Measurements from ENCODE around the gene CLCNKA. TPM values are rescaled to one million over a fixed set of nuclear protein-coding genes. Genes with fewer than 3 reads are reported as not detected.
A peak's percentile ranks its signal among the peaks of the same experiment; 100 is the strongest.

CLCNKA gene
- total RNA-seq, 1 donor from 2014 or later, result not detected

DNA sequence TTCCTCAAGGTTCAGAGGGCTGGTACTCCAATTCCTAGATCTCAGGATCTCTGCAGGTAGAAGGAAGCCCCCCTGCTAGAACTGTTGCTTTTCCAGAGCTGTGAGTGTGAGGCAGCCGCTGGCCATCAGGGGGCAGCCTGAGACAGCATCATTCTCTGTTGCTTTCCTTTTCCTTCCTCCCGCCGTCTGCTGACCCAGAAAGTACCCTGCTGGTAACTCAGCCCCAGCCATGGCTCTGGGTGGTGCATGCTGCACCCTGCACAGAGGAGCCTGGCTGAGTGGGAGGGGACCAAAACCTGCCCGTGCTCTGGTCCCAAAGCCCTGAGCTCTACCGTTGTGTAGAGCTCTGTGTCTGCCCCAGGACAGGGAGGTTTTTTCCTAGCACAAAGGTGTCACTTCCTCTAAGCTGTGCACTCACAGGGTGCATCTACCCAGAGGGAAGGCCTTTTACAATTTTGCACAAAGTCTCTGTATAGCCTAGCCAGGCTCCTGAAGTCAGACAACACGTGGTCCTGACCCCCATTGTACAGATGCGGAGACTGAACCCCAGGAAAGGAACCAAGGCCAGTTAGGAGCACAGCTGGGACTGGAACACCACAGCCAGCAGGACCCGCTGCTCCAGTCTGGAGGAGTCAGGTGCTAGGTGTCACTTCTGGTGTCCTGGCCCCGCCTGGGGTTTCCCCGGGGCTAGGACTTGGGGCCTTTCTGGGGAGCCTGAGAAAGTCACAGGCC, 57.3 kb downstream of the CLCNKA start:
- no peaks in the 10 kb centered on the region for H3K36me3 ChIP-seq (ENCODE audit: control insufficient read depth, insufficient read depth, low read length)
- no peaks in the 10 kb centered on the region for H3K27me3 ChIP-seq (ENCODE audit: control insufficient read depth, insufficient read depth, low read length)
- TF ChIP-seq, protein P1, sequence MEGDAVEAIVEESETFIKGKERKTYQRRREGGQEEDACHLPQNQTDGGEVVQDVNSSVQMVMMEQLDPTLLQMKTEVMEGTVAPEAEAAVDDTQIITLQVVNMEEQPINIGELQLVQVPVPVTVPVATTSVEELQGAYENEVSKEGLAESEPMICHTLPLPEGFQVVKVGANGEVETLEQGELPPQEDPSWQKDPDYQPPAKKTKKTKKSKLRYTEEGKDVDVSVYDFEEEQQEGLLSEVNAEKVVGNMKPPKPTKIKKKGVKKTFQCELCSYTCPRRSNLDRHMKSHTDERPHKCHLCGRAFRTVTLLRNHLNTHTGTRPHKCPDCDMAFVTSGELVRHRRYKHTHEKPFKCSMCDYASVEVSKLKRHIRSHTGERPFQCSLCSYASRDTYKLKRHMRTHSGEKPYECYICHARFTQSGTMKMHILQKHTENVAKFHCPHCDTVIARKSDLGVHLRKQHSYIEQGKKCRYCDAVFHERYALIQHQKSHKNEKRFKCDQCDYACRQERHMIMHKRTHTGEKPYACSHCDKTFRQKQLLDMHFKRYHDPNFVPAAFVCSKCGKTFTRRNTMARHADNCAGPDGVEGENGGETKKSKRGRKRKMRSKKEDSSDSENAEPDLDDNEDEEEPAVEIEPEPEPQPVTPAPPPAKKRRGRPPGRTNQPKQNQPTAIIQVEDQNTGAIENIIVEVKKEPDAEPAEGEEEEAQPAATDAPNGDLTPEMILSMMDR (IDR thresholded peaks at IDR 0.05; ENCODE audit: insufficient read depth, low read length, poor library complexity, severe bottlenecking), result peak; percentile 93
- H3K4me3 ChIP-seq (ENCODE audit: low read depth, low read length), result no peak overlapping the region
- DNase-seq (ENCODE audit: low read depth), result no peak

DNA sequence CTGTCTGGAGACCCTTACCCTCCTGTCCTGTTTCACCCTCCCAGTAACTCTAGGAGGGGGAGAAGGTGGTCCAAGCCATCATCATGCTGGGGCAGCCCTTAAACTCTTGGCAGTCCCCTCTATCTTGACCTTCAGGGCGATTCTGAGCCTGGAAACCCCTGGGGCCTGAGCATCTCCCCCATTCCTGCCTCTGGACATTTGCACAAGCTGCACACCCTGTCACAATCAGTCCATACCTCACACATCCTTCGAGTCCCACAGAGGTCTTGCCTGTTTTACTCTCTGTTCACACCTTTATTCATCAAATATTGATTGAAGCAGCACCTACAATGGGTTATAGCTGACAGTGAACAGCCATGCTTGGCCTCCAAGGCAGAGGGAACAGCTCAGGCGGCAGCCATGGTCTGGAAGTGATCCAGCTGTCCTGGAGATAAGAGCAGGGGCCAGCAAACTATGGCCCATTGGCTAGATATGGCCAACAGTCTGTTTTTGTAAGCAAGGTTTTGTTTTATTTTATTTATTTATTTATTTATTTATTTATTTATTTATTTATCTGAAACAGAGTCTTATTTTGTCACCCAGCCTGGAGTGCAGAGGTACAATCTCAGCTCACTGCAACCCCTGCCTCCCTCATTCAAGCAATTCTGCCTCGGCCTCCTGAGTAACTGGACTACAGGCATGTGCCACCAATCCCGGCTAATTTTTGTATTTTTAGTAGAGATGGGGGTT, 58.8 kb downstream of the CLCNKA start:
- TF ChIP-seq, protein P1 (IDR thresholded peaks at IDR 0.05; ENCODE audit: insufficient read depth, low read length, poor library complexity, severe bottlenecking), result no peak
- Histone ChIP-seq H3K27me3 (ENCODE audit: control insufficient read depth, insufficient read depth, low read length) (no peaks in the 10 kb centered on the region), H3K36me3 (ENCODE audit: control insufficient read depth, insufficient read depth, low read length) (no peaks in the 10 kb centered on the region), H3K4me3 (ENCODE audit: low read depth, low read length) (no peak overlapping the region)
- no peak for DNase-seq (ENCODE audit: low read depth)

DNA sequence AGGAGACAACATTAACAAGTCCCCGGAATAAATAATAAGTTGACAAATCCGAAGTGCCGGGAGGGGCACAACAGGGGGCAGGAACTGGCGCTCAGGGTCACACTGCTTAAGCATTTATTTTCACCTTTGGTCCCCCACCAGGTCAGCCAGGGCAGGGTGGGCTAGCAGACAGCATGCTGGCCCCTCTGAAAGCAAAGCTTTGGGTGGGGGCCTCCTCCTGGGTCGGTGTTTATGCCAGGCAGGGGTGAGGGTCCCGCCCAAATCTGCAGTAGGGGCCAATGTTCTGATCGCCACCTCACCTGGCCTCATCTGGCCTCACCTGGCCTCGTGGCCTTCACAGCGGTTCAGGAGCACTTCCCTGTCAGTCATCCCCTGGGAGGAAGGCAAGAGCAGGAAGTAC, 59.8 kb downstream of the CLCNKA start:
- no peak for DNase-seq (ENCODE audit: low read depth)
- TF ChIP-seq, protein P1 (IDR thresholded peaks at IDR 0.05; ENCODE audit: insufficient read depth, low read length, poor library complexity, severe bottlenecking), result no peak
- H3K4me3 ChIP-seq (ENCODE audit: low read depth, low read length), result no peak overlapping the region
- H3K36me3 ChIP-seq (ENCODE audit: control insufficient read depth, insufficient read depth, low read length), result no peaks in the 10 kb centered on the region
- H3K27me3 ChIP-seq (ENCODE audit: control insufficient read depth, insufficient read depth, low read length), result no peaks in the 10 kb centered on the region

DNA sequence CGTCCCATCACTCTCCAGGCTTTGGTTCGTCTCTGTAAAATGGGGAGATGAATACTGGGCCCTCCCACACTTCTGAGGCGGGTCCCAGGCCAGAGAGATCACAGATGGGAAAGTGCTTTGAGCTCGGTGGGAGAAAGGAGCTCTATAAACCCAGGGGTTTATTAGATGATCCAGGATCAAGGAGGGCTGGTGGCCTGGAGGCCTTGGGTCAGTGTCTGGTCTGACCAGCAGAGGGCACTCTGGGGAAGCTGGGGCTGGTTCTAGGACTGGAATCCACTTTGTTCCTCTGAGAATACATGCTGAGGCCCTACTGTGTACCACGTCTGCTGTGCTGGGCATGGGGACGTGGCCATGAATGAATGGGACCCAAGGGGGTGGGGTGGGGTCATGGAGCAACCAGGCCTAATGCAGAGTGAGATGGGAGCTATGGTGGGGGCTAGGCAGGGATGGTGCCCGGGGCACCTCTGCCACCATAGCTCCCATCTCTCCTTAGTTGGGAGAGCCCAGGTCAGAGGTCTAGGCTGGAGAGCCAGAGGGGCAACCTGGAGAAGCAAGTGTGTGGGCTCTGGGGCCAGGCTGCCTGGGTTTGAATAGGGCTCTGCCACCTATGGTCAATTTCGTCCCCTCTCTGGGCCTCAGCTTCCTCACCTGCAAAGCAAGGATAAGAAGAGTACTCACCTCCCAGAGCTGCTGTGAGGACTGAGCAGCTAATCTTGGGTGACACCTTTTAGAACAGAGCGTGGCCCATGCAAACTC, 60.6 kb downstream of the CLCNKA start:
- DNase-seq (ENCODE audit: low read depth), result no peak

DNA sequence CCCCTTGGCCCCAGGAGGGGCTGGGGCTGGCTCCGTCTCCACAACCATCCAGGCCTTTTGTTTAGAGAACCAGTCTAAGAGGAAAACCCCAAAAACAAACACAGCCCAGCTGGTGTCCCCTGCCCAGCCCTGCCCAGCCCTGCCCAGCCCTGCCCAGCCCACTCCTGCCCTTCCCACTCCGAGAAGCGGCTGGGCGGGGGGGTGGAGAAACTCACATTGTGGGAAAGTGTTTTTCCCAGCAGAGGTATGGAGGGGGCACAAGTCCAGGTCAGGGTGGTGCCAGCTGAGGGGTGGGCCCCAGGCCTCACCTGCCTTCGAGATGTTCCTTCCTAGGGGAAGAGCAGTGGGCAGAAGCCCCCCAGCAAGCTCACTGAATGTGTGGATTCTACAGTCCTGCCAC, 61.6 kb downstream of the CLCNKA start:
- DNase-seq (ENCODE audit: low read depth), result no peak
- TF ChIP-seq, protein P1 (IDR thresholded peaks at IDR 0.05; ENCODE audit: insufficient read depth, low read length, poor library complexity, severe bottlenecking), result no peak
- Histone ChIP-seq H3K4me3 (ENCODE audit: low read depth, low read length) (no peak overlapping the region), H3K36me3 (ENCODE audit: control insufficient read depth, insufficient read depth, low read length) (no peaks in the 10 kb centered on the region), H3K27me3 (ENCODE audit: control insufficient read depth, insufficient read depth, low read length) (no peaks in the 10 kb centered on the region)

More for the DNA sequence above, 60.6 kb downstream of the CLCNKA start:
- H3K36me3 ChIP-seq (ENCODE audit: control insufficient read depth, insufficient read depth, low read length), result no peaks in the 10 kb centered on the region
- no peaks in the 10 kb centered on the region for H3K27me3 ChIP-seq (ENCODE audit: control insufficient read depth, insufficient read depth, low read length)
- TF ChIP-seq, protein P1 (IDR thresholded peaks at IDR 0.05; ENCODE audit: insufficient read depth, low read length, poor library complexity, severe bottlenecking), result peak; percentile 96
- no peak overlapping the region for H3K4me3 ChIP-seq (ENCODE audit: low read depth, low read length)

Other genes starting within 250 kb of the CLCNKA start
- gene UQCRHL, start 214.4 kb upstream of the CLCNKA start, total RNA-seq, result 1.8 and 1.9 TPM in 2 replicates
- 24.0 and 29.1 TPM in 2 replicates for gene SPEN, start 174.3 kb upstream of the CLCNKA start, total RNA-seq
- 24.1 and 33.8 TPM in 2 replicates for gene ZBTB17, start 45.9 kb upstream of the CLCNKA start, total RNA-seq
- gene SRARP, start 17.8 kb upstream of the CLCNKA start, total RNA-seq, result not detected in 2 replicates
- 0.07 TPM in 1 of 2 replicates, not detected in the other for gene HSPB7, start 4.0 kb upstream of the CLCNKA start, total RNA-seq
- 0.50 and 1.6 TPM in 2 replicates for gene CLCNKB, start 21.7 kb downstream of the CLCNKA start, total RNA-seq
- gene FAM131C, start 51.6 kb downstream of the CLCNKA start, total RNA-seq, result 0.46 and 0.89 TPM in 2 replicates
- 211 and 234 TPM in 2 replicates for gene EPHA2, start 134.0 kb downstream of the CLCNKA start, total RNA-seq
- 2.7 and 5.6 TPM in 2 replicates for gene ARHGEF19, start 190.6 kb downstream of the CLCNKA start, total RNA-seq
- gene CPLANE2, start 215.1 kb downstream of the CLCNKA start, total RNA-seq, result 3.5 and 7.6 TPM in 2 replicates